ENCODE measurements around the gene HARS1. TPM values are rescaled to one million over a fixed set of nuclear protein-coding genes. Genes with fewer than 3 reads are reported as not detected.

Gene HARS1
- total and polyA plus RNA-seq, 2 of the 13 experiments (the other 11 are each of a cell fraction or from before 2014, with no cell fraction given), result 36.9 to 66.2 TPM

- TF ChIP-seq SMAD3 (CRISPR knock-in tag; IDR thresholded peaks at IDR 0.05) (0 out of 2 replicates have a peak, but pooled peaks have one; percentile 67), ZBTB10 (CRISPR knock-in tag; IDR thresholded peaks at IDR 0.05; ENCODE audit: borderline replicate concordance) (no peak), SRY (CRISPR knock-in tag; IDR thresholded peaks at IDR 0.05) (0 out of 2 replicates have a peak, but pooled peaks have one; percentile 37), MLLT10 (CRISPR knock-in tag; IDR thresholded peaks at IDR 0.05) (no peak), MED8 (CRISPR knock-in tag; IDR thresholded peaks at IDR 0.05; ENCODE audit: insufficient replicate concordance) (peak; percentile 78), SAP130 (CRISPR knock-in tag; IDR thresholded peaks at IDR 0.05; ENCODE audit: low read depth) (peak; percentile 98), KLF12 (CRISPR knock-in tag; IDR thresholded peaks at IDR 0.05; ENCODE audit: borderline replicate concordance) (peak; percentile 83; the same call in 1 of the 2 replicates), ZNF737 (CRISPR knock-in tag; IDR thresholded peaks at IDR 0.05; ENCODE audit: borderline replicate concordance) (peak; percentile 91; the same call in 1 of the 2 replicates), WIZ (CRISPR knock-in tag; IDR thresholded peaks at IDR 0.05) (no peak), SAFB2 (CRISPR knock-in tag; IDR thresholded peaks at IDR 0.05; ENCODE audit: borderline replicate concordance, low read depth) (peak; percentile 63; the same call in 1 of the 2 replicates), KLF16 (CRISPR knock-in tag; IDR thresholded peaks at IDR 0.05) (peak in 1 of 2 experiments; percentile 69; a peak in 1 of 4 replicates), MNT (IDR thresholded peaks at IDR 0.05) (peak; percentile 47)
- TF ChIP-seq, protein P1, sequence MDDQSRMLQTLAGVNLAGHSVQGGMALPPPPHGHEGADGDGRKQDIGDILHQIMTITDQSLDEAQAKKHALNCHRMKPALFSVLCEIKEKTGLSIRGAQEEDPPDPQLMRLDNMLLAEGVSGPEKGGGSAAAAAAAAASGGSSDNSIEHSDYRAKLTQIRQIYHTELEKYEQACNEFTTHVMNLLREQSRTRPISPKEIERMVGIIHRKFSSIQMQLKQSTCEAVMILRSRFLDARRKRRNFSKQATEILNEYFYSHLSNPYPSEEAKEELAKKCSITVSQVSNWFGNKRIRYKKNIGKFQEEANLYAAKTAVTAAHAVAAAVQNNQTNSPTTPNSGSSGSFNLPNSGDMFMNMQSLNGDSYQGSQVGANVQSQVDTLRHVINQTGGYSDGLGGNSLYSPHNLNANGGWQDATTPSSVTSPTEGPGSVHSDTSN (CRISPR knock-in tag; IDR thresholded peaks at IDR 0.05; ENCODE audit: borderline replicate concordance), result 0 out of 2 replicates have a peak, but pooled peaks have one; percentile 72
- TF ChIP-seq, protein P2, sequence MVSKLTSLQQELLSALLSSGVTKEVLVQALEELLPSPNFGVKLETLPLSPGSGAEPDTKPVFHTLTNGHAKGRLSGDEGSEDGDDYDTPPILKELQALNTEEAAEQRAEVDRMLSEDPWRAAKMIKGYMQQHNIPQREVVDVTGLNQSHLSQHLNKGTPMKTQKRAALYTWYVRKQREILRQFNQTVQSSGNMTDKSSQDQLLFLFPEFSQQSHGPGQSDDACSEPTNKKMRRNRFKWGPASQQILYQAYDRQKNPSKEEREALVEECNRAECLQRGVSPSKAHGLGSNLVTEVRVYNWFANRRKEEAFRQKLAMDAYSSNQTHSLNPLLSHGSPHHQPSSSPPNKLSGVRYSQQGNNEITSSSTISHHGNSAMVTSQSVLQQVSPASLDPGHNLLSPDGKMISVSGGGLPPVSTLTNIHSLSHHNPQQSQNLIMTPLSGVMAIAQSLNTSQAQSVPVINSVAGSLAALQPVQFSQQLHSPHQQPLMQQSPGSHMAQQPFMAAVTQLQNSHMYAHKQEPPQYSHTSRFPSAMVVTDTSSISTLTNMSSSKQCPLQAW (CRISPR knock-in tag; IDR thresholded peaks at IDR 0.05), result peak; percentile 94
- TF ChIP-seq, protein P3, sequence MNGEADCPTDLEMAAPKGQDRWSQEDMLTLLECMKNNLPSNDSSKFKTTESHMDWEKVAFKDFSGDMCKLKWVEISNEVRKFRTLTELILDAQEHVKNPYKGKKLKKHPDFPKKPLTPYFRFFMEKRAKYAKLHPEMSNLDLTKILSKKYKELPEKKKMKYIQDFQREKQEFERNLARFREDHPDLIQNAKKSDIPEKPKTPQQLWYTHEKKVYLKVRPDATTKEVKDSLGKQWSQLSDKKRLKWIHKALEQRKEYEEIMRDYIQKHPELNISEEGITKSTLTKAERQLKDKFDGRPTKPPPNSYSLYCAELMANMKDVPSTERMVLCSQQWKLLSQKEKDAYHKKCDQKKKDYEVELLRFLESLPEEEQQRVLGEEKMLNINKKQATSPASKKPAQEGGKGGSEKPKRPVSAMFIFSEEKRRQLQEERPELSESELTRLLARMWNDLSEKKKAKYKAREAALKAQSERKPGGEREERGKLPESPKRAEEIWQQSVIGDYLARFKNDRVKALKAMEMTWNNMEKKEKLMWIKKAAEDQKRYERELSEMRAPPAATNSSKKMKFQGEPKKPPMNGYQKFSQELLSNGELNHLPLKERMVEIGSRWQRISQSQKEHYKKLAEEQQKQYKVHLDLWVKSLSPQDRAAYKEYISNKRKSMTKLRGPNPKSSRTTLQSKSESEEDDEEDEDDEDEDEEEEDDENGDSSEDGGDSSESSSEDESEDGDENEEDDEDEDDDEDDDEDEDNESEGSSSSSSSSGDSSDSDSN (CRISPR knock-in tag; IDR thresholded peaks at IDR 0.05), result peak; percentile 87
Measured at GRCh38 chr5:140690941-140691924, at the start of gene HARS1, which contains the start of gene HARS2 (continued).
